B cell (primary cell): ENCODE results near the gene EPHA2.

ENCODE experiments used
- CTCF ChIP-seq: fragments of 200-600 bp; IDR thresholded peaks from one replicate; pipeline ENCODE4 v1.8.0; 2022; ENCODE audit warnings: antibody characterized with exemption, mild to moderate bottlenecking
- EZH2 ChIP-seq: IDR thresholded peaks from 2 replicates; pipeline ENCODE4 v1.6.1; 2012; ENCODE audit warnings: borderline replicate concordance, low read depth, mild to moderate bottlenecking, moderate library complexity, low read length; ENCODE audit not compliant: insufficient read depth, poor library complexity, severe bottlenecking

DNA sequence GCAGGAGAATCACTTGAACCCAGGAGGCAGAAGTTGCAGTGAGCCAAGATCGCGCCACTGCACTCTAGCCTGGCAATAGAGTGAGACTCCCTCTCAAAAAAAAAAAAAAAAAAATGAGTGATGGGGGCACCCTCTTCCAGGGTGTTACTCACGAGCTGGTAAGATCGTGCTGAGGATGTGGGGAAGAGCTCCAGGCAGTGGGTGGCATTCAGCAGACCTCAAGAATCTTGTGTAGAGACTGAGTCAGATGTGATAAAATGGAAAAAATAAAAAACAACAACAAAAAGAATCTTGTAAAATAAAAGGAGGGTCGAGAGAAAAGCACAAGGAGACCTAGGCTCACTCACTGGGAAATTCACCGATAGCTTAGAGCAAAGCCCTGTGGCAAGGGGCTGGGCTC lies 38.5 kb downstream of the EPHA2 start:
- no peak for TF ChIP-seq CTCF
- no peak for TF ChIP-seq EZH2
